GM18526 (cell line): ENCODE measurements around the gene CSPG4.

Experiments
- POLR2A ChIP-seq: IDR thresholded peaks from 3 replicates; pipeline ENCODE4 v1.6.1; 2011; ENCODE audit not compliant: insufficient read length; ENCODE audit errors: extremely low read depth

The CSPG4 gene

DNA sequence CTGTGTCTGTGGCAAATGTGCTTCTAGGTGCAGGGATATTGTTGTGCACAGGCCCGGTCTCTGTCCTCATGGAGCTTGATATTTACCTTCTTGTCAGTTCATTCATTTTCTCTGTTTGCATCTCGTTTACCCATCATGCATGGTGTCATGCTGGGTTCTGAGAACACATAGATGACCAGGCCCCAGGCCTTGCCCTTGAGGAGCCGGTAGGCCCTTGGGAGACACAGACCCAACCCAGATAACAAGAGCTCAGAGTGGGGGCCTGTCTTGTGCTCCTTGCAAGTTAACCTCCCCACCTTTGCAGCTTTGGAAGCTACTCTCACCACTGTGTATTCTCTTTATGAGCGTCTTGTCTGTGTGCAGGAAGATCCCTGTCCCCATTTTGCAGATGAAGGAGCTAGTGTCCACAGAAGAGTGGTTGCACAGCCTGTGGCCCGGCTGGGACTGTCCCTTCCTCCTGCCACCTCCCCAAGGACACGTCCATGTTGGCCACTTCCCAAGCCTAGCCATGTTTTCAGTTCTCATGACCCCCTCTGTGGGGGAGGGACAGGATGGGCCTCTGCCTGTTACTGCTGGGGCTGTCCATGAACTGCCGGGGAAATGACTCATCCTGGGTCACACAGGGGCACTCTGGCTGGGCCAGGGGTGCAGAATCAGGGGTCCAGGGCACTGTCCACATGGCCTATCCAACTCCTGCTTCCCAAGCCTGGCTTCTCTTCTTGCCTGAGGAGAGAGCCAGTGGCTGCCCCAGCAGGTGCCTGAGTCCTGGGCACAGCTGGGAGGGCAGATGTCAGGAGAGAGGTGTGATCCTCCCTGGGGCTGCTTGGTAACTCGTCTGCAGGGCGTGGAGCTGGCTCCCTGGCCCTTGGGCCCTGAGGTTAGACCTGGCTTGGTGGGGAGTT, 61.5 kb downstream of the CSPG4 start:
- TF ChIP-seq POLR2A, result no peak

DNA sequence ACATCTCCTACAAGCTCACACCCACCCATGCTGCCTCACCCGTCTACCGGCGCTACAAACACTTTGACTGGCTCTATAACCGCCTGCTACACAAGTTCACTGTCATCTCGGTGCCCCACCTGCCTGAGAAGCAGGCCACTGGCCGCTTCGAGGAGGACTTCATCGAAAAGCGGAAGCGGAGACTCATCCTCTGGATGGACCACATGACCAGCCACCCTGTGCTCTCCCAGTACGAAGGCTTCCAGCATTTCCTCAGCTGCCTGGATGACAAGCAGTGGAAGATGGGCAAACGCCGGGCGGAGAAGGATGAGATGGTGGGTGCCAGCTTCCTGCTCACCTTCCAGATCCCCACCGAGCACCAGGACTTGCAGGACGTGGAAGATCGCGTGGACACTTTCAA, 62.8 kb downstream of the CSPG4 start:
- TF ChIP-seq POLR2A, result no peak

GRCh38 chr15:75649045-75649761, 63.4 kb downstream of the CSPG4 start:
- no peak for TF ChIP-seq POLR2A

DNA sequence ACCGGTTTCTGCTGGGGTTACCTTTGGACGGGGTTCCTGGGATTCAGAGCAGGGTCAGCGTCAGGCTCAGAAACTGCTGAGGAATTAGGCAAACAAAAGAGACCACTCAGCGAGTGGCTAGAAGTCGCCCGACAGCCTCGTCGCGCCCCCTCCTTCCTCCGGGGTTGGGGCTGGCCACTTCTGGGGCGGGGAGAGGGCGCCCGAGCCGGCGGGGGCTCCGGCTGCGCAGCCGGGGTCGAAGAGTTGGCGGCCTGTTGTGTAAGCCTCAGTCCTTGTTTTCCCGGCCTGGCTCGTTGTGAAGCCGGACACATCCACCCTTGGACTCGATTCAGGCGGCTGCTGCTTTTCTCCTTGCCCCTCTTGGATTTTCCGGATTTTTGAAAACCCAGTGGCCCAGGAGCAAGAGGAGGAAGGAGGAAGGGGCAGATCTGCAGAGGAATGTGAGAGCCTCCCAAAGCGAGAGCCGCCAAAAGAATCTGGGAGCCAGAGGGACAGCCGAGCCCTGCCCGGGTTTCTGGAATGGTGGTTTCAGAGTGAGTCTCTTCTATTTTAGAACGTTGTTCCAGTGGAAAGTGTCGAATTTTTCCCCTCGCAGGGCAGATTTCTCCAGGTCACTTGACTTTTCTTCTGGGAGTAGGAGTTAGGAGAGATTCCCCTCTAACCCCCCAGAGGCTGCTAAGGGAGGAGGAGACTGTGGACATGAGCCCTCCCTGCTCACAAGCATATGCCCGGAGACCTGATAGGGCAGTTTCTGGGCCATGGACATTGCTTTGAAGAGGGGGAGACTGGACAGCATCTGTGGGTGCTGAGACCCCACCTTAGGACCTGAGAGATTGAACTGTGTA, 64.3 kb downstream of the CSPG4 start:
- TF ChIP-seq POLR2A, result no peak

DNA sequence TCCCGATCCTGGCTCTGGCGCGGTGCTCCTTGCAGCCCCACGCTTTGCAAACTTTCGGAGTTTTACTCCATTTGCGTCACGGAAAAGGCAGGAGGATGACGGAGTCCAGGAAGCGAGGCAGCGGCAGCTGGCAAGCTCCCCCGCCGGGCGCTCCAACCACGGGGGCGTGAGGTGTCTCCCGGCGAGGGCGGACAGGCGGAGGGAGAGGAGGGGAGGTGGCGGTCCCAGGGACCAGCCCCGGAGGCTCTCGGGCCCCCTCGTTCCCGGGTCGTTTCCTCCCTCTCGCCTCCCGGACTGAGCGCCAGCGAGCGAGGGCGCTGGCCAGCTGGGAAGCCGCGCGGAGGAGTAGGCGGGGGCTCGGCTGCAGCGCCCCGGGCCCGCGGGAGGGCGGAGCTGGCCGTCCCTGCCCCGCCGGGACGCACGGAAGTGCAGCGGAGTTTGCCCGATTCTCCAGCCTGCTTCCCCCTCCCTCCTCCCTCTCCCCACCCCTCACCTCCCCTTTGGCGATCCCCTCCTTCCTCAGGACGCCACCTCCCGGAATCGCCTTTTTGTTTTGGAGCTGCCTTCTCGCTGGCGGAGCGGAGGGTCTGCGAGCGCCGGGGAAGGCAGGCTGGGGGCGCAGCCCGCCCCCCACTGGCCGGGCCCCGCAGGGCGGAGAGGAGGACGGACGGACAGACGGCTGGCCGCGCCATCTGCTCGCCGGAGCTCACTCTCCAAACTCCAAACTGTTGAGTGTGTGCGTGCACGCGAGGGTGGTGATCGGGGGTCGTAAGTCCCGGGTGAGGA, 65.1 kb downstream of the CSPG4 start, which contains the start of gene SNX33:
SNX33 (plus strand) TSS at position 543 of the 786 bp plus-strand sequence. CDS start 1,191 bp downstream, outside the sequence.
- no peak for TF ChIP-seq POLR2A

- no peak for TF ChIP-seq POLR2A
These were observed 65.7 kb downstream of the CSPG4 start for GRCh38 chr15:75646944-75647364.

- no peak for TF ChIP-seq POLR2A
These were observed 66.3 kb downstream of the CSPG4 start for GRCh38 chr15:75646112-75646943.

DNA sequence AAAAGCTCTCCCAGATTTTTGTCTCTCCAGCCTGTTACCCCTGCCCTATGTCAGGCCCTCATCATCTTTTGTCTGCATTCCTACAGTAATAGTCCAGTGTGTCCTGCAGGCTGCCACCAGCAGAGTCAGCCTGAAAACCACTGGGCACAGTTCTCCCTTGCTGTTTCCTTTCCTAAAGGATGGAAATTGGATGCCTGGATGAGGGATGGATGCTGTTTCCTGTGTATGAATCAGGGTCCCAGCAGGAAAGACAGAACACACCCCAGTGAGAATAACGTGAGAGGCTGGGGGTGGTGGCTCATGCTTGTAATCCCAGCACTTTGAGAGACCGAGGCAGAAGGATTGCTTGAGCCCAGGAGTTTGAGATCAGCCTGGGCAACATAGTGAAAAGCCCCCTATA, 68.3 kb downstream of the CSPG4 start:
- TF ChIP-seq POLR2A, result no peak

DNA sequence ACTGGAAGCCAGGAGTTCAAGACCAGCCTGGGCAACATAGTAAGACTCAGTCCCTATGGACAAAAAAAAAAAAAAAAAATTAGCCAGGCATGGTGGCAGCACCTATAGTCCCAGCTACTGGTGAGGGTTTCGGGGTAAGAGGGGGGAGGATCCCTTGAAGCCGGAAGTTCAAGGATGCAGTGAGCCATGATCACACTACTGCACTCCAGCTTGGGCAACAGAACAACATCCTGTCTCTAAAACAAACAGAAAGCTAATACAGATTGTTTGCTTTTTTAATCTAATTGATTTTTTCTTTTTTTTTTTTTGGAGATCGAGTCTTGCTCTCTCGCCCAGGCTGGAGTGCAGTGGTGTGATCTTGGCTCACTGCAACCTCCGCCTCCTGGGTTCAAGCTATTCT, 71.0 kb downstream of the CSPG4 start:
- TF ChIP-seq POLR2A, result no peak

- TF ChIP-seq POLR2A, result no peak
These were observed 71.5 kb downstream of the CSPG4 start for GRCh38 chr15:75641179-75641503.

DNA sequence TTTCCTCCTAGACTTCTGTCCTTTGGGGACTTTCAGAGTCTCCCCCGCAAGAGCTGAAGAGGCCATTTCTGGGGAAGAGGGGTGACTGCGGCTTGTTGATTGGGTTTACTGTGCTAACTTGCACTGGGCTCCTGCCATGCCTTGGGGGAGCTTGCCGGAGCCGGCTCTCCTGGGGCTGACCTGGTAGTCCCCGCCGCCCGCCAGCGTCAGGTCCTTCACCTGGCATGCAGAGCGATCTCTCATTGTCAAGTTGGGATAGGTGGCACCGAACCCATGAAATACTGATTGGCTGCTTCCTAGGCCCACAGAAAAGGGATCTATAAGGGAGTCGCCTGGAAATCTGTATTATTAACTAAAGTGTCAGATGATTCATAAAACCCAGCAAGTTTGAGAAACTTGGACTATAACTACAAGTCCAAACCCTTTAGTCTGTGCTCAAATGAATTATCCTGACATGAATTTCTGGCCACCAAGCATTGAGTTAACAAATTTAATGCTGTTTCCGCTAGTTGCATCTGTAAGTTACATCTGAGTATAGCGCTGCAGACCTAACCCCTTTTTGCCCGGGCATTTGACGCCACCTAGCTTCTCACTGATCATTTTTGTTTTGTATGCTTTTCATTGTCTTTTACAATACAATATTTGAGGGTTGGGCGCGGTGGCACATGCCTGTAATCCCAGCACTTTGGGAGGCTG, 72.0 kb downstream of the CSPG4 start:
- TF ChIP-seq POLR2A, result no peak

DNA sequence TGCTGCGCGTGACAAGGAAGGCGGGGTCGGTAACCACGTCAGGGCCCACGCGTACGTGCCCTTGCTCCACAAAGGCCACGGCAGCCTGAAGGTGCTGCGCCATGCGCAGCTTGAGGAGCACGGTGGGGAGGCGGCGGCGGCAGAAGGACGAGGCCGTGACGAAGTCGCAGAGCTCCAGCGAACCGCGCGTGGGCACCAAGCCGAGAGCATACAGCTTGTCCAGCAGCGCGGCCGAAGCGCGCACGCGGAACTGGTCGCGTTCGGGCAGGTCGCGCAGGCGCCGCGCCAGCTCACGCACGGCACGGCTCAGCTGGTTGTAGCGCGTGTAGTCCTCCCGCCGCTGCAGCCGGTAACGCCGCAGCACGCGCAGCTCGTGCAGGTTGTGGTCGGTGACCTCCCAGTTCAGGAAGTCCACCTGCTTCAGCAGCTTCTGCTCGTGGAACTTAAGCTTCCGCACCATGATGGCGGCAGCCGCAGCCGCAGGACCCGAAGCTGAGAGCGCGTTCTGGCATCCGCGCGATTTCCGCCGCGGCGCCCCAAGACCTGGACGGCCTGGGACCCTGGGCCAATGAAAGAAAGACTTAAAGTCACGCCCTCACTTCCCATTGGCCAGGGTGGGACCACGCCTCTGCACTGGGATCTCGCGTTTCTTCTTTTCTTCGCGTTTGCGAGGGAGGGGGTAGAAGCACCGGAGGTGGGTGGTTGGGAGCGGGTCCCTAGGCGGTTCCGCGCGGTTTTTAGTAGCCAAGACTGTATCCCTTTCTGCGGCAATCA, 72.8 kb downstream of the CSPG4 start, which contains the start of gene IMP3:
IMP3 (minus strand) TSS at position 516 of the 774 bp plus-strand sequence; CDS start at position 460, 56 bp downstream.
- peak; percentile 99 for TF ChIP-seq POLR2A

GRCh38 chr15:75639191-75639708, 73.4 kb downstream of the CSPG4 start:
- no peak for TF ChIP-seq POLR2A
